PC-3 (cell line): ENCODE measurements around the gene PDF. TPM values are rescaled to one million over a fixed set of nuclear protein-coding genes. Genes with fewer than 3 reads are reported as not detected.

Experiments used
- ATAC-seq: fragments of 200-7000 bp; cut with Tn5 transposase; 2 replicates; pipeline ENCODE4 v1.9.1; 2020; ENCODE audit warnings: mild to moderate bottlenecking, moderate library complexity
- BruUV-seq: library from RNA; stranded (reverse); fragments of 400-500 nt; replicated peaks from 2 replicates; lab custom pipeline; 2021; lab: Mats Ljungman, UMichigan
- CTCF ChIA-PET: fragments of 300-600 bp; sonication (Branson Sonifier 250); formaldehyde crosslinking; loops from one replicate; lab custom pipeline; 2022; ENCODE audit warnings: antibody characterized with exemption; lab: Charles Lee
- POLR2A ChIA-PET: fragments of 300-600 bp; sonication (Branson Sonifier 250); formaldehyde crosslinking; loops from one replicate; lab custom pipeline; 2022; ENCODE audit warnings: antibody characterized with exemption; ENCODE audit not compliant: unreplicated experiment; lab: Charles Lee
- DNase-seq: peaks from one replicate; pipeline ENCODE4 v3.0.0-alpha.2; 2015
- H2AFZ ChIP-seq: fragments of 300-600 bp; sonication (generic); 2 replicates; pipeline ENCODE4 v1.6.0; 2016; ENCODE audit warnings: antibody characterized with exemption, low read length
- H3F3A ChIP-seq: fragments of 300-600 bp; sonication (generic); one replicate; pipeline ENCODE4 v1.6.0; 2017; ENCODE audit warnings: antibody characterized with exemption, low read length, control low read depth, mild to moderate bottlenecking; ENCODE audit not compliant: unreplicated experiment
- H3K27ac ChIP-seq: fragments of 300-600 bp; sonication (generic); 2 replicates; pipeline ENCODE4 v1.5.1; 2016; ENCODE audit warnings: mild to moderate bottlenecking, low read length
- H3K27me3 ChIP-seq: fragments of 300-600 bp; sonication (generic); 2 replicates; pipeline ENCODE4 v1.6.1; 2016; ENCODE audit warnings: low read length, mixed read lengths
- H3K36me3 ChIP-seq: fragments of 300-600 bp; sonication (generic); 2 replicates; pipeline ENCODE4 v1.6.1; 2016; ENCODE audit warnings: low read depth, mixed run types, low read length, mixed read lengths
- H3K4me1 ChIP-seq: fragments of 300-600 bp; sonication (generic); 2 replicates; pipeline ENCODE4 v1.5.1; 2016; ENCODE audit warnings: low read length; ENCODE audit not compliant: insufficient read depth
- H3K4me2 ChIP-seq: fragments of 300-600 bp; sonication (generic); 2 replicates; pipeline ENCODE4 v1.6.0; 2016; ENCODE audit warnings: low read length
- H3K4me3 ChIP-seq: fragments of 300-600 bp; sonication (generic); 2 replicates; pipeline ENCODE4 v1.5.1; 2016; ENCODE audit warnings: mild to moderate bottlenecking, low read length, mixed read lengths
- H3K79me2 ChIP-seq: fragments of 300-600 bp; sonication (generic); 2 replicates; pipeline ENCODE4 v1.6.1; 2017; ENCODE audit warnings: low read length, mixed read lengths
- H3K9ac ChIP-seq: fragments of 300-600 bp; sonication (generic); 2 replicates; pipeline ENCODE4 v1.6.0; 2016; ENCODE audit warnings: mild to moderate bottlenecking, low read length
- H3K9me2 ChIP-seq: fragments of 300-600 bp; sonication (generic); replicated peaks from 2 replicates; pipeline ENCODE4 v1.6.1; 2016; ENCODE audit warnings: mixed run types, low read length, mixed read lengths
- H3K9me3 ChIP-seq: fragments of 300-600 bp; sonication (generic); 2 replicates; pipeline ENCODE4 v1.6.1; 2016; ENCODE audit warnings: low read length, mixed read lengths
- H4K20me1 ChIP-seq: fragments of 300-600 bp; sonication (generic); 2 replicates; pipeline ENCODE4 v1.6.1; 2016; ENCODE audit warnings: low read length, mixed read lengths
- EZH2 ChIP-seq: fragments of 300-600 bp; sonication (generic); IDR thresholded peaks from one replicate; pipeline ENCODE4 v1.6.1; 2017; ENCODE audit warnings: antibody characterized with exemption, mild to moderate bottlenecking, low read length; ENCODE audit not compliant: unreplicated experiment
- EZH2phosphoT487 ChIP-seq: fragments of 300-600 bp; sonication (generic); IDR thresholded peaks from 2 replicates; pipeline ENCODE4 v1.6.1; 2018; ENCODE audit warnings: mild to moderate bottlenecking, antibody characterized with exemption, low read length, borderline replicate concordance
- intact Hi-C: fragments of 100-400 bp; cut with micrococcal nuclease; formaldehyde crosslinking; loops from 2 replicates; pipeline ENCODE4 v1.9.0; 2023
- total RNA-seq: library from RNA; depleted of rRNA; stranded (reverse); fragments of >200 nt; gene quantifications from 2 replicates; pipeline ENCODE4 v1.2.3, GENCODE V29; 2014
- TF ChIP-seq, protein P1 (sequence below): fragments of 300-600 bp; sonication (generic); conservative IDR thresholded peaks from 2 replicates; pipeline ENCODE4 v1.5.1; 2017; ENCODE audit warnings: antibody characterized with exemption, low read depth, mild to moderate bottlenecking, low read length

Gene PDF
- total RNA-seq, 1 experiment from 2014 or later: 30.6 TPM

DNA sequence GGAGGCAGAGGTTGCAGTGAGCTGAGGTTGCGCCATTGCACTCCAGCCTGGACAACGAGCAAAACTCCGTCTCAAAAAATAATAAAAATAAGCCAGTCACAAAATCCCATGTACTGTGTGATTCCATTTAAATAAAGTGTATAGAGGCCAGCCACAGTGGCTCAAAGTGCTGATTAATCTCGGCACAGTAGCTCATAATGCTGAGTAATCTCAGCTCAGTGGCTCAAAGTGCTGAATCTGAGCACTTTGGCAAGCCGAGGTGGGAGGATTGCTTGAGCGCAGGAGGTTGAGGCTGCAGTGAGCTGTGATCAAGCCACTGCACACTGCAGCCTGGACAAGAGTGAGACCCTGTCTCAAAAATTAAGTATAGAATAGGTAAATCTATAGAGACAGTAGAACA lies 16.3 kb upstream of the PDF start:
- no peak overlapping the region for H3K4me3 ChIP-seq
- H3K27me3 ChIP-seq: no peaks in the 10 kb centered on the region
- DNase-seq: no peak
- H3F3A ChIP-seq: no peaks in the 10 kb centered on the region
- H3K36me3 ChIP-seq: peaks cover 13% of the 10 kb centered on the region
- no peak for ATAC-seq
- H2AFZ ChIP-seq: no peak overlapping the region
- no peak overlapping the region for H3K9ac ChIP-seq
- no peaks in the 10 kb centered on the region for H4K20me1 ChIP-seq
- H3K9me2 ChIP-seq: no peaks in the 10 kb centered on the region
- H3K4me2 ChIP-seq: no peak overlapping the region
- intact Hi-C loops: no loop called here
- H3K4me1 ChIP-seq: peaks cover under 1% of the 10 kb centered on the region; the same call in 1 of the 2 replicates
- H3K79me2 ChIP-seq: peaks cover 12% of the 10 kb centered on the region
- H3K27ac ChIP-seq: no peak overlapping the region
- no peak for TF ChIP-seq EZH2
- POLR2A ChIA-PET: no interaction called here
- no TSS peak for BruUV-seq
- no peaks in the 10 kb centered on the region for H3K9me3 ChIP-seq
- CTCF ChIA-PET: no interaction called here

DNA sequence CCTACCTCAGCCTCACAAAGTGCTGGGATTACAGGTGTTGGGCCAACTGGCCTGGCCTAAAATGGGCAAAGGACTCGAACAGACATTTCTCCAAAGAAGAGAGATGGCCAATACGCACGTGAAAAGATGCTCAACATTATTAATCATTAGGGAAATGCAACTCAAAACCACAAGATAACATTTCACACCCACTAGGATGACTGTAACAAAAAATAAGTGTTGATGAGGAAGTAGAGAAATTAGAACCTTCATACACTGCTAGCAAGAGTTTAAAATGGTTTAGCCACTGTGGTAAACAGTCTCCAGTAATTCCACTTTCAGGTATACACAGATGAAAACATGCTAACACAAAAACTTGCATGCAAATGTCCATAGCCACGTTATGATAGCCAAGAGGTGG lies 15.5 kb upstream of the PDF start:
- Histone ChIP-seq H3K9me2 (no peaks in the 10 kb centered on the region), H3K9me3 (no peaks in the 10 kb centered on the region), H3K36me3 (peaks cover 21% of the 10 kb centered on the region), H2AFZ (no peak overlapping the region), H3F3A (no peaks in the 10 kb centered on the region), H3K4me3 (no peak overlapping the region), H3K9ac (no peak overlapping the region), H3K79me2 (peaks cover 20% of the 10 kb centered on the region), H4K20me1 (no peaks in the 10 kb centered on the region), H3K4me1 (peaks cover 8% of the 10 kb centered on the region), H3K4me2 (no peak overlapping the region), H3K27ac (no peak overlapping the region), H3K27me3 (no peaks in the 10 kb centered on the region)
- intact Hi-C loops: no loop called here
- ATAC-seq: no peak
- POLR2A ChIA-PET: no interaction called here
- DNase-seq: no peak
- TF ChIP-seq EZH2phosphoT487: no peak
- TF ChIP-seq, protein P1, sequence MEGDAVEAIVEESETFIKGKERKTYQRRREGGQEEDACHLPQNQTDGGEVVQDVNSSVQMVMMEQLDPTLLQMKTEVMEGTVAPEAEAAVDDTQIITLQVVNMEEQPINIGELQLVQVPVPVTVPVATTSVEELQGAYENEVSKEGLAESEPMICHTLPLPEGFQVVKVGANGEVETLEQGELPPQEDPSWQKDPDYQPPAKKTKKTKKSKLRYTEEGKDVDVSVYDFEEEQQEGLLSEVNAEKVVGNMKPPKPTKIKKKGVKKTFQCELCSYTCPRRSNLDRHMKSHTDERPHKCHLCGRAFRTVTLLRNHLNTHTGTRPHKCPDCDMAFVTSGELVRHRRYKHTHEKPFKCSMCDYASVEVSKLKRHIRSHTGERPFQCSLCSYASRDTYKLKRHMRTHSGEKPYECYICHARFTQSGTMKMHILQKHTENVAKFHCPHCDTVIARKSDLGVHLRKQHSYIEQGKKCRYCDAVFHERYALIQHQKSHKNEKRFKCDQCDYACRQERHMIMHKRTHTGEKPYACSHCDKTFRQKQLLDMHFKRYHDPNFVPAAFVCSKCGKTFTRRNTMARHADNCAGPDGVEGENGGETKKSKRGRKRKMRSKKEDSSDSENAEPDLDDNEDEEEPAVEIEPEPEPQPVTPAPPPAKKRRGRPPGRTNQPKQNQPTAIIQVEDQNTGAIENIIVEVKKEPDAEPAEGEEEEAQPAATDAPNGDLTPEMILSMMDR: no peak
- no peak for TF ChIP-seq EZH2
- BruUV-seq: no TSS peak
- CTCF ChIA-PET: no interaction called here

DNA sequence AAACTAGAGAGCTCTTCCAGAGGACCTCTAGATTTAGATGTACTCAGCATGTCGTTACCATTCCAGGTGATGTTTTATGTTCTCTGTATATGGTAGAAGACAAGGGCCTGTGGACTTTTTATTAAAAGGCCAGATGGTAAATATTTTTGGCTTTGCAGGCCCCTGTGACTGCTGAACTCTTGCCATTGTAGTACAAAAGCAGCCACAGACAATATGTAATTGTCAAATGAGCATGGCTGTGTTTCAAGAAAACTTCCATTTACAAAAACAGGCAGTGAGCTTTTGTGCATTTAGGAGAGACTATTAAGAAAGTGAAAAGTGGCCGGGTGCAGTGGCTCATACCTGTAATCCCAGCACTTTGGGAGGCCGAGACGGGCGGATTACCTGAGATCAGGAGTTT lies 13.8 kb upstream of the PDF start:
- ATAC-seq: no peak
- POLR2A ChIA-PET: no interaction called here

More for the DNA sequence above, 13.8 kb upstream of the PDF start:
- Histone ChIP-seq H3K27ac (no peak overlapping the region), H2AFZ (no peak overlapping the region), H3K4me1 (peaks cover 13% of the 10 kb centered on the region), H3K4me3 (no peak overlapping the region), H4K20me1 (no peaks in the 10 kb centered on the region), H3K36me3 (peaks cover 23% of the 10 kb centered on the region), H3K9me3 (no peaks in the 10 kb centered on the region), H3K9ac (no peak overlapping the region), H3K9me2 (no peaks in the 10 kb centered on the region), H3K79me2 (peaks cover 35% of the 10 kb centered on the region), H3K27me3 (no peaks in the 10 kb centered on the region), H3K4me2 (no peak overlapping the region), H3F3A (no peaks in the 10 kb centered on the region)
- CTCF ChIA-PET: no interaction called here
- intact Hi-C loops: no loop called here
- BruUV-seq: no TSS peak
- no peak for TF ChIP-seq EZH2
- TF ChIP-seq, protein P1: no peak
- TF ChIP-seq EZH2phosphoT487: no peak
- DNase-seq: no peak
